Peyer's patch (tissue), 4 donors: ENCODE measurements around the gene RAB15. TPM values are rescaled to one million over a fixed set of nuclear protein-coding genes. Genes with fewer than 3 reads are reported as not detected.

Experiments
- DNase-seq, 3 donors: peaks; one replicate each; pipeline ENCODE4 v3.0.0-alpha.2; 2017 to 2019
- H3K27ac ChIP-seq, 4 donors: fragments of 200-600 bp; sonication (generic); one replicate each; pipeline ENCODE4 v1.5.1; 2016 to 2019
- H3K27me3 ChIP-seq, 2 donors: fragments of 200-600 bp; sonication (generic); one replicate each; pipeline ENCODE4 v1.5.1; 2019
- H3K36me3 ChIP-seq, 3 donors: fragments of 200-600 bp; sonication (generic); one replicate each; pipeline ENCODE4 v1.5.1; 2016 to 2019
- H3K4me1 ChIP-seq, 4 donors: fragments of 200-600 bp; sonication (generic); one replicate each; pipeline ENCODE4 v1.5.1; 2016 to 2019
- H3K4me3 ChIP-seq, 4 donors: fragments of 200-600 bp; sonication (generic); 1 replicate in 3 of 4; 2 replicates in 1 of 4; pipeline ENCODE4 v1.5.1; 2016 to 2019; ENCODE audit warnings: mild to moderate bottlenecking in 1 of 4
- H3K9me3 ChIP-seq, 4 donors: fragments of 200-600 bp; sonication (generic); one replicate each; pipeline ENCODE4 v1.5.1; 2016 to 2019; ENCODE audit warnings: mild to moderate bottlenecking in 1 of 4
- CTCF ChIP-seq, 6 experiments: fragments of 450-650 bp in 4 of 6; fragments of 200-600 bp in 2 of 6; sonication (generic) in 1 of 6; IDR thresholded peaks; one replicate each; pipeline ENCODE4 v1.5.1; 2017 to 2019; ENCODE audit warnings: antibody characterized with exemption in 6 of 6, mild to moderate bottlenecking in 3 of 6, moderate library complexity in 1 of 6
- POLR2A ChIP-seq, 2 donors: fragments of 450-650 bp; IDR thresholded peaks; one replicate each; pipeline ENCODE4 v1.5.1; 2017; ENCODE audit warnings: antibody characterized with exemption in 2 of 2, mild to moderate bottlenecking in 2 of 2, moderate library complexity in 2 of 2
- total RNA-seq, 4 donors: library from RNA; depleted of rRNA; stranded (reverse); fragments of >200 nt; gene quantifications; one replicate each; pipeline ENCODE4 v1.1.0, GENCODE V29; 2016

Gene RAB15
- total RNA-seq, 4 donors from 2014 or later: 17.4 to 29.8 (median 22.4) TPM

- DNase-seq: peak in 1 of 3 donors; percentile 19
- H3K9me3 ChIP-seq: no peaks in the 10 kb centered on the region
- H3K27me3 ChIP-seq: no peaks in the 10 kb centered on the region
- H3K4me1 ChIP-seq: peaks cover 0 to 11% (median 0%) of the 10 kb centered on the region in 4 donors
- no peak overlapping the region for H3K27ac ChIP-seq
- peaks cover 0 to 12% (median 0%) of the 10 kb centered on the region in 3 donors for H3K36me3 ChIP-seq
- no peak for TF ChIP-seq POLR2A (IDR thresholded peaks at IDR 0.05)
- TF ChIP-seq CTCF (IDR thresholded peaks at IDR 0.05): no peak
- H3K4me3 ChIP-seq: no peak overlapping the region
These were observed 25.7 kb downstream of the RAB15 start for GRCh38 chr14:64946310-64947045.

- TF ChIP-seq POLR2A (IDR thresholded peaks at IDR 0.05) (no peak), CTCF (IDR thresholded peaks at IDR 0.05) (no peak)
- H3K36me3 ChIP-seq: peaks cover 0 to 12% (median 0%) of the 10 kb centered on the region in 3 donors
- no peak overlapping the region for H3K27ac ChIP-seq
- peaks cover 0 to 11% (median 0%) of the 10 kb centered on the region in 4 donors for H3K4me1 ChIP-seq
- peak in 1 of 3 donors; percentile 38 for DNase-seq
- H3K4me3 ChIP-seq: no peak overlapping the region
- no peaks in the 10 kb centered on the region for H3K27me3 ChIP-seq
- no peaks in the 10 kb centered on the region for H3K9me3 ChIP-seq
These were observed 26.5 kb downstream of the RAB15 start for GRCh38 chr14:64945431-64946178.

- TF ChIP-seq CTCF (IDR thresholded peaks at IDR 0.05) (no peak), POLR2A (IDR thresholded peaks at IDR 0.05) (no peak)
- H3K4me1 ChIP-seq: peaks cover 0 to 11% (median 0%) of the 10 kb centered on the region in 4 donors
- H3K4me3 ChIP-seq: no peak overlapping the region
- no peaks in the 10 kb centered on the region for H3K27me3 ChIP-seq
- H3K27ac ChIP-seq: no peak overlapping the region
- peaks cover 0 to 12% (median 0%) of the 10 kb centered on the region in 3 donors for H3K36me3 ChIP-seq
- DNase-seq: peak in 1 of 3 donors; percentile 25
- no peaks in the 10 kb centered on the region for H3K9me3 ChIP-seq
These were observed 27.3 kb downstream of the RAB15 start for GRCh38 chr14:64944861-64945260.

- DNase-seq: peak in 1 of 3 donors; percentile 21
- H3K4me1 ChIP-seq: peaks cover 0 to 20% (median 0%) of the 10 kb centered on the region in 4 donors
- TF ChIP-seq POLR2A (IDR thresholded peaks at IDR 0.05) (no peak), CTCF (IDR thresholded peaks at IDR 0.05) (no peak)
- H3K4me3 ChIP-seq: no peak overlapping the region
- H3K27ac ChIP-seq: peak overlapping the region in 2 of 4 donors; percentile 25 to 80
- H3K27me3 ChIP-seq: no peaks in the 10 kb centered on the region
- H3K9me3 ChIP-seq: no peaks in the 10 kb centered on the region
- H3K36me3 ChIP-seq: peaks cover 0 to 16% (median 0%) of the 10 kb centered on the region in 3 donors
These were observed 28.1 kb downstream of the RAB15 start for GRCh38 chr14:64944041-64944440.

GRCh38 chr14:64943556-64943955 lies 28.6 kb downstream of the RAB15 start:
- no peaks in the 10 kb centered on the region for H3K27me3 ChIP-seq
- peak overlapping the region in 3 of 4 donors; percentile 19 to 80 (median 25) for H3K27ac ChIP-seq
- H3K9me3 ChIP-seq: no peaks in the 10 kb centered on the region
- DNase-seq: peak in 1 of 3 donors; percentile 41
- peaks cover 0 to 22% (median 0%) of the 10 kb centered on the region in 4 donors for H3K4me1 ChIP-seq
- H3K36me3 ChIP-seq: peaks cover 0 to 16% (median 0%) of the 10 kb centered on the region in 3 donors
- no peak overlapping the region for H3K4me3 ChIP-seq
- TF ChIP-seq CTCF (IDR thresholded peaks at IDR 0.05) (no peak), POLR2A (IDR thresholded peaks at IDR 0.05) (no peak)
